ENCODE data around the gene OSBPL5.

Gene OSBPL5

GRCh38 chr11:3094223-3094824, 70.8 kb downstream of the OSBPL5 start:
- Histone ChIP-seq H3K79me2 (ENCODE audit: low read length) (no peaks in the 10 kb centered on the region), H3K4me3 (ENCODE audit: low read length) (no peak overlapping the region), H3K9me3 (ENCODE audit: insufficient read depth, low read length) (no peaks in the 10 kb centered on the region), H3K27ac (ENCODE audit: low read length) (no peak overlapping the region), H4K20me1 (ENCODE audit: insufficient read depth, low read length) (no peaks in the 10 kb centered on the region), H3K4me2 (ENCODE audit: low read length) (no peak overlapping the region), H3K4me1 (ENCODE audit: low read length) (no peaks in the 10 kb centered on the region), H3K27me3 (ENCODE audit: low read depth, low read length) (no peaks in the 10 kb centered on the region), H3K9ac (ENCODE audit: low read length) (no peak overlapping the region), H3K36me3 (replicated peaks; ENCODE audit: low read depth, low read length) (no peaks in the 10 kb centered on the region), H2AFZ (ENCODE audit: low read depth, low read length) (no peak overlapping the region)
- TF ChIP-seq EZH2phosphoT487 (IDR thresholded peaks at IDR 0.05; ENCODE audit: low read depth) = no peak
- TF ChIP-seq, protein P1, sequence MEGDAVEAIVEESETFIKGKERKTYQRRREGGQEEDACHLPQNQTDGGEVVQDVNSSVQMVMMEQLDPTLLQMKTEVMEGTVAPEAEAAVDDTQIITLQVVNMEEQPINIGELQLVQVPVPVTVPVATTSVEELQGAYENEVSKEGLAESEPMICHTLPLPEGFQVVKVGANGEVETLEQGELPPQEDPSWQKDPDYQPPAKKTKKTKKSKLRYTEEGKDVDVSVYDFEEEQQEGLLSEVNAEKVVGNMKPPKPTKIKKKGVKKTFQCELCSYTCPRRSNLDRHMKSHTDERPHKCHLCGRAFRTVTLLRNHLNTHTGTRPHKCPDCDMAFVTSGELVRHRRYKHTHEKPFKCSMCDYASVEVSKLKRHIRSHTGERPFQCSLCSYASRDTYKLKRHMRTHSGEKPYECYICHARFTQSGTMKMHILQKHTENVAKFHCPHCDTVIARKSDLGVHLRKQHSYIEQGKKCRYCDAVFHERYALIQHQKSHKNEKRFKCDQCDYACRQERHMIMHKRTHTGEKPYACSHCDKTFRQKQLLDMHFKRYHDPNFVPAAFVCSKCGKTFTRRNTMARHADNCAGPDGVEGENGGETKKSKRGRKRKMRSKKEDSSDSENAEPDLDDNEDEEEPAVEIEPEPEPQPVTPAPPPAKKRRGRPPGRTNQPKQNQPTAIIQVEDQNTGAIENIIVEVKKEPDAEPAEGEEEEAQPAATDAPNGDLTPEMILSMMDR (IDR thresholded peaks at IDR 0.05; ENCODE audit: low read depth, low read length) = no peak

GRCh38 chr11:3093281-3094191, 71.6 kb downstream of the OSBPL5 start:
- Histone ChIP-seq H3K27me3 (ENCODE audit: low read depth, low read length) (no peaks in the 10 kb centered on the region), H3K4me3 (ENCODE audit: low read length) (no peak overlapping the region), H3K4me1 (ENCODE audit: low read length) (no peaks in the 10 kb centered on the region), H3K9ac (ENCODE audit: low read length) (no peak overlapping the region), H3K27ac (ENCODE audit: low read length) (no peak overlapping the region), H4K20me1 (ENCODE audit: insufficient read depth, low read length) (no peaks in the 10 kb centered on the region), H3K36me3 (replicated peaks; ENCODE audit: low read depth, low read length) (no peaks in the 10 kb centered on the region), H2AFZ (ENCODE audit: low read depth, low read length) (no peak overlapping the region), H3K4me2 (ENCODE audit: low read length) (no peak overlapping the region), H3K79me2 (ENCODE audit: low read length) (no peaks in the 10 kb centered on the region), H3K9me3 (ENCODE audit: insufficient read depth, low read length) (no peaks in the 10 kb centered on the region)
- TF ChIP-seq, protein P1 (IDR thresholded peaks at IDR 0.05; ENCODE audit: low read depth, low read length) = no peak
- no peak for TF ChIP-seq EZH2phosphoT487 (IDR thresholded peaks at IDR 0.05; ENCODE audit: low read depth)

DNA sequence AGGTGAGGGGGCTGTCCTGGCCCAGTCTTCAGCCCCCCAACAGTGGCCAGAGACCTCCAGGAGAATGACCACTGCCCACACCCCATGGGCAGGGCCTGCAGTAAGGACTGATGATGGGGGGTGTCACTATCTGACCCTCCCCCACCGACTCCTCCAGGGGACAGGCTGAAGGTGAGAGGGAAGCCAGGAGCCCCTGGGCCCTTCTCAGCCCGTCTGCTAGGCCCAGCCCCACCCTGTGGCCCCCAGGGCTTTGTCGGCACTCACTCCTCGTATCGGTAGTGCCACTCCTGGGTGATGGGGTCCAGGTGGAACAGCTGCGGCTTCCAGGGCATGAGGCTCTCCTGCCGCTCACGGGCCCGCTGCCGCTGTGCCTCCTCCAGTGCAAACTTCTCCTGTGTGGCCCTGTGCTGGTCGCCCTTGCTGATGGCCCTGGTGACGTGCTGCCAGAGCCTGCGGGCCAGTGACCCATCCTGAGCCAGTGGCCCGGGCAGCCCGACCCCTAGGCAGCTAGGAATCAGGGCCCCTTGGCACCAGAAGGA, 72.4 kb downstream of the OSBPL5 start:
- Histone ChIP-seq H2AFZ (ENCODE audit: low read depth, low read length) (no peak overlapping the region), H3K4me1 (ENCODE audit: low read length) (no peaks in the 10 kb centered on the region), H3K79me2 (ENCODE audit: low read length) (no peaks in the 10 kb centered on the region), H3K4me2 (ENCODE audit: low read length) (no peak overlapping the region), H3K9me3 (ENCODE audit: insufficient read depth, low read length) (no peaks in the 10 kb centered on the region), H3K4me3 (ENCODE audit: low read length) (no peak overlapping the region), H3K9ac (ENCODE audit: low read length) (no peak overlapping the region), H4K20me1 (ENCODE audit: insufficient read depth, low read length) (no peaks in the 10 kb centered on the region), H3K36me3 (replicated peaks; ENCODE audit: low read depth, low read length) (no peaks in the 10 kb centered on the region), H3K27me3 (ENCODE audit: low read depth, low read length) (no peaks in the 10 kb centered on the region), H3K27ac (ENCODE audit: low read length) (no peak overlapping the region)
- no peak for TF ChIP-seq EZH2phosphoT487 (IDR thresholded peaks at IDR 0.05; ENCODE audit: low read depth)
- TF ChIP-seq, protein P1 (IDR thresholded peaks at IDR 0.05; ENCODE audit: low read depth, low read length) = no peak
